ENCODE measurements around the gene LMX1A. TPM values are rescaled to one million over a fixed set of nuclear protein-coding genes. Genes with fewer than 3 reads are reported as not detected.

The LMX1A gene
- total RNA-seq, 1 donor from 2014 or later, result not detected

- Mint-ChIP-seq H3K27ac (no peak overlapping the region), H3K27me3 (peaks cover 52% of the 10 kb centered on the region), H3K4me3 (ENCODE audit: low read depth) (no peak overlapping the region), H3K36me3 (ENCODE audit: insufficient read depth) (no peaks in the 10 kb centered on the region), H3K9me3 (ENCODE audit: low read depth) (no peaks in the 10 kb centered on the region), H3K4me1 (ENCODE audit: low read depth) (no peaks in the 10 kb centered on the region)
- no peak for DNase-seq (ENCODE audit: low spot score, unreplicated experiment)
- no peak for TF ChIP-seq CTCF (IDR thresholded peaks at IDR 0.05; ENCODE audit: unreplicated experiment)
Observed at GRCh38 chr1:165383599-165384405, 27.3 kb upstream of the LMX1A start.

GRCh38 chr1:165383067-165383466 lies 26.6 kb upstream of the LMX1A start:
- no peak overlapping the region for H3K4me3 Mint-ChIP-seq (ENCODE audit: low read depth)
- no peaks in the 10 kb centered on the region for H3K36me3 Mint-ChIP-seq (ENCODE audit: insufficient read depth)
- peaks cover 47% of the 10 kb centered on the region for H3K27me3 Mint-ChIP-seq
- H3K9me3 Mint-ChIP-seq (ENCODE audit: low read depth), result no peaks in the 10 kb centered on the region
- no peaks in the 10 kb centered on the region for H3K4me1 Mint-ChIP-seq (ENCODE audit: low read depth)
- no peak overlapping the region for H3K27ac Mint-ChIP-seq
- no peak for TF ChIP-seq CTCF (IDR thresholded peaks at IDR 0.05; ENCODE audit: unreplicated experiment)
- no peak for DNase-seq (ENCODE audit: low spot score, unreplicated experiment)

- H3K4me1 Mint-ChIP-seq (ENCODE audit: low read depth), result no peaks in the 10 kb centered on the region
- H3K4me3 Mint-ChIP-seq (ENCODE audit: low read depth), result no peak overlapping the region
- H3K27me3 Mint-ChIP-seq, result peaks cover 40% of the 10 kb centered on the region
- no peaks in the 10 kb centered on the region for H3K9me3 Mint-ChIP-seq (ENCODE audit: low read depth)
- no peak overlapping the region for H3K27ac Mint-ChIP-seq
- no peaks in the 10 kb centered on the region for H3K36me3 Mint-ChIP-seq (ENCODE audit: insufficient read depth)
- TF ChIP-seq CTCF (IDR thresholded peaks at IDR 0.05; ENCODE audit: unreplicated experiment), result no peak
- no peak for DNase-seq (ENCODE audit: low spot score, unreplicated experiment)
Observed at GRCh38 chr1:165381745-165382505, 25.4 kb upstream of the LMX1A start.

GRCh38 chr1:165376811-165377311 lies 20.3 kb upstream of the LMX1A start:
- DNase-seq (ENCODE audit: low spot score, unreplicated experiment), result no peak
- Mint-ChIP-seq H3K27me3 (peaks cover 51% of the 10 kb centered on the region), H3K9me3 (ENCODE audit: low read depth) (no peaks in the 10 kb centered on the region), H3K27ac (peak overlapping the region; percentile 87), H3K36me3 (ENCODE audit: insufficient read depth) (no peaks in the 10 kb centered on the region), H3K4me1 (ENCODE audit: low read depth) (peaks cover 11% of the 10 kb centered on the region), H3K4me3 (ENCODE audit: low read depth) (peak overlapping the region; percentile 75)
- TF ChIP-seq CTCF (IDR thresholded peaks at IDR 0.05; ENCODE audit: unreplicated experiment), result no peak

- Mint-ChIP-seq H3K4me3 (ENCODE audit: low read depth) (peak overlapping the region; percentile 75), H3K9me3 (ENCODE audit: low read depth) (no peaks in the 10 kb centered on the region), H3K36me3 (ENCODE audit: insufficient read depth) (no peaks in the 10 kb centered on the region), H3K27me3 (peaks cover 54% of the 10 kb centered on the region), H3K4me1 (ENCODE audit: low read depth) (peaks cover 11% of the 10 kb centered on the region), H3K27ac (peak overlapping the region; percentile 87)
- peak; percentile 36 for DNase-seq (ENCODE audit: low spot score, unreplicated experiment)
- no peak for TF ChIP-seq CTCF (IDR thresholded peaks at IDR 0.05; ENCODE audit: unreplicated experiment)
Observed at GRCh38 chr1:165376041-165376810, 19.7 kb upstream of the LMX1A start.

Data from progenitor cell of endocrine pancreas (in vitro differentiated cells).